Gastroesophageal sphincter (tissue), 3 donors: ENCODE data around the gene TAPT1.

Experiments used
- CTCF ChIP-seq, 4 experiments: fragments of 200-600 bp in 2 of 4; fragments of 450-650 bp in 2 of 4; sonication (generic) in 1 of 4; IDR thresholded peaks; one replicate each; pipeline ENCODE4 v1.5.1; 2017 to 2019; ENCODE audit warnings: antibody characterized with exemption in 4 of 4, mild to moderate bottlenecking in 2 of 4, moderate library complexity in 2 of 4
- POLR2A ChIP-seq, 2 donors: fragments of 450-650 bp; IDR thresholded peaks; one replicate each; pipeline ENCODE4 v1.6.1; 2017; ENCODE audit warnings: antibody characterized with exemption in 2 of 2, mild to moderate bottlenecking in 2 of 2, moderate library complexity in 1 of 2
- POLR2AphosphoS5 ChIP-seq: sonication (generic); formaldehyde crosslinking; IDR thresholded peaks from one replicate; pipeline ENCODE4 v1.6.1; 2017; ENCODE audit warnings: antibody characterized with exemption

- TF ChIP-seq CTCF (IDR thresholded peaks at IDR 0.05) (no peak), POLR2AphosphoS5 (no peak), POLR2A (IDR thresholded peaks at IDR 0.05) (no peak)
Measured at GRCh38 chr4:16116019-16116418, 110.3 kb downstream of the TAPT1 start.
